ENCODE results near the gene POU5F1. TPM values are rescaled to one million over a fixed set of nuclear protein-coding genes. Genes with fewer than 3 reads are reported as not detected.

Gene POU5F1
- polyA plus RNA-seq, 1 of the 3 experiments (the other 2 are of a cell fraction), result not detected

GRCh38 chr6:31179896-31180295, 9.4 kb upstream of the POU5F1 start:
- no peaks in the 10 kb centered on the region for H3K9me3 ChIP-seq
- no peaks in the 10 kb centered on the region for H3K79me2 ChIP-seq (ENCODE audit: insufficient read depth)
- no peak overlapping the region for H3K4me3 ChIP-seq (ENCODE audit: low read depth in 2 of 2, low read length in 1 of 2)
- ChIA-PET CTCF (no interaction called here), POLR2A (no interaction called here)
- H3K9me2 ChIP-seq, result no peaks in the 10 kb centered on the region
- WGBS (ENCODE audit: low lambda C conversion rate), result 94% methylated on average over 8 of the region's 8 CpGs
- H2AFZ ChIP-seq (ENCODE audit: low read depth), result no peak overlapping the region
- H3K4me2 ChIP-seq, result no peak overlapping the region
- H3K27me3 ChIP-seq (ENCODE audit: insufficient read depth), result no peaks in the 10 kb centered on the region
- DNase-seq, result no peak
- no peak for TF ChIP-seq RAD21 (IDR thresholded peaks at IDR 0.05; ENCODE audit: low read length)
- TF ChIP-seq PBX3 (IDR thresholded peaks at IDR 0.05), result no peak
- no peak for TF ChIP-seq TEAD4 (IDR thresholded peaks at IDR 0.05; ENCODE audit: borderline replicate concordance, insufficient read depth)
- no peak for TF ChIP-seq NRF1 (IDR thresholded peaks at IDR 0.05; ENCODE audit: low read depth, low read length)
- TF ChIP-seq TAF1 (IDR thresholded peaks at IDR 0.05; ENCODE audit: borderline replicate concordance, low read depth, low read length), result no peak
- TF ChIP-seq REST (IDR thresholded peaks at IDR 0.05; ENCODE audit: low read depth, low read length), result no peak
- TF ChIP-seq MAX (IDR thresholded peaks at IDR 0.05; ENCODE audit: low read depth), result no peak
- TF ChIP-seq ZBTB33 (IDR thresholded peaks at IDR 0.05; ENCODE audit: borderline replicate concordance, low read depth), result no peak
- no peak for TF ChIP-seq POLR2AphosphoS5 (IDR thresholded peaks at IDR 0.05; ENCODE audit: low read depth, low read length)
- no peak for TF ChIP-seq JUND (IDR thresholded peaks at IDR 0.05)
- no peak for TF ChIP-seq EP300 (IDR thresholded peaks at IDR 0.05; ENCODE audit: borderline replicate concordance in 1 of 2, low read depth in 1 of 2, low read length in 1 of 2)
- TF ChIP-seq CHD2 (IDR thresholded peaks at IDR 0.05; ENCODE audit: low read length, partially characterized antibody), result no peak
- TF ChIP-seq EZH2phosphoT487 (IDR thresholded peaks at IDR 0.05; ENCODE audit: borderline replicate concordance, low read depth), result no peak
- no peak for TF ChIP-seq MEF2A (IDR thresholded peaks at IDR 0.05; ENCODE audit: borderline replicate concordance, low read depth)
- TF ChIP-seq CTCF (IDR thresholded peaks at IDR 0.05), result no peak
- no peak for TF ChIP-seq SIN3A (IDR thresholded peaks at IDR 0.05; ENCODE audit: borderline replicate concordance, low read depth, low read length)
- TF ChIP-seq TCF12 (IDR thresholded peaks at IDR 0.05), result no peak
- no peak for TF ChIP-seq ELF1 (IDR thresholded peaks at IDR 0.05)
- no peak for TF ChIP-seq YY1 (IDR thresholded peaks at IDR 0.05; ENCODE audit: low read depth)
- H3K36me3 ChIP-seq (replicated peaks in 1 of 2; ENCODE audit: control insufficient read depth in 1 of 2, insufficient read depth in 2 of 2, low read length in 1 of 2), result no peaks in the 10 kb centered on the region
- no peaks in the 10 kb centered on the region for H4K20me1 ChIP-seq (ENCODE audit: insufficient read depth)
- H3K9ac ChIP-seq, result no peak overlapping the region
- H3K27ac ChIP-seq (ENCODE audit: low read depth in 2 of 2, low read length in 1 of 2), result no peak overlapping the region
- H3F3A ChIP-seq (replicated peaks; ENCODE audit: insufficient read depth), result no peaks in the 10 kb centered on the region
- H3K4me1 ChIP-seq (ENCODE audit: control insufficient read depth in 1 of 2, insufficient read depth in 2 of 2, low read depth in 1 of 2, low read length in 1 of 2), result no peaks in the 10 kb centered on the region
